Muscle layer of colon (tissue), 2 donors: ENCODE measurements around the gene RAD18.

ENCODE experiments used
- H3K27ac ChIP-seq: one replicate; pipeline ENCODE4 v1.7.0; 2013; ENCODE audit warnings: low read depth, mild to moderate bottlenecking, low read length, moderate library complexity
- H3K27me3 ChIP-seq, 2 donors: one replicate each; pipeline ENCODE4 v1.7.0; 2013; ENCODE audit warnings: low read length in 2 of 2, mild to moderate bottlenecking in 2 of 2; ENCODE audit not compliant: insufficient read depth in 2 of 2, control insufficient read depth in 1 of 2
- H3K36me3 ChIP-seq: one replicate; pipeline ENCODE4 v1.7.0; 2013; ENCODE audit warnings: mild to moderate bottlenecking, low read length; ENCODE audit not compliant: insufficient read depth
- H3K4me1 ChIP-seq: one replicate; pipeline ENCODE4 v1.7.0; 2013; ENCODE audit warnings: mild to moderate bottlenecking, low read length; ENCODE audit not compliant: insufficient read depth
- H3K4me3 ChIP-seq, 2 donors: one replicate each; pipeline ENCODE4 v1.7.0; 2013; ENCODE audit warnings: low read length in 2 of 2, low read depth in 1 of 2, mild to moderate bottlenecking in 1 of 2, moderate library complexity in 1 of 2
- H3K9ac ChIP-seq: one replicate; pipeline ENCODE4 v1.7.0; 2013; ENCODE audit warnings: low read length
- H3K9me3 ChIP-seq: one replicate; pipeline ENCODE4 v1.7.0; 2013; ENCODE audit warnings: mild to moderate bottlenecking, low read length
- donor health status: abdominal sarcoma.
- donor health status: Adenocarcinoma of cecum.

The RAD18 gene

GRCh38 chr3:8975081-8976020 lies 12.1 kb upstream of the RAD18 start:
- H3K27ac ChIP-seq: no peak overlapping the region
- H3K4me3 ChIP-seq: no peak overlapping the region
- no peaks in the 10 kb centered on the region for H3K4me1 ChIP-seq
- H3K36me3 ChIP-seq: no peaks in the 10 kb centered on the region
- peaks cover 0 to 7% of the 10 kb centered on the region in 2 donors for H3K27me3 ChIP-seq
- no peaks in the 10 kb centered on the region for H3K9me3 ChIP-seq
- no peak overlapping the region for H3K9ac ChIP-seq

GRCh38 chr3:8974458-8974857 lies 11.2 kb upstream of the RAD18 start:
- no peaks in the 10 kb centered on the region for H3K9me3 ChIP-seq

GRCh38 chr3:8972639-8973038 lies 9.4 kb upstream of the RAD18 start:
- Histone ChIP-seq H3K4me3 (no peak overlapping the region), H3K36me3 (no peaks in the 10 kb centered on the region), H3K27ac (no peak overlapping the region), H3K9me3 (no peaks in the 10 kb centered on the region), H3K4me1 (no peaks in the 10 kb centered on the region), H3K27me3 (peaks cover 0 to 7% of the 10 kb centered on the region in 2 donors), H3K9ac (no peak overlapping the region)

More at GRCh38 chr3:8974458-8974857, 11.2 kb upstream of the RAD18 start:
- Histone ChIP-seq H3K9ac (no peak overlapping the region), H3K27ac (no peak overlapping the region), H3K27me3 (peaks cover 0 to 7% of the 10 kb centered on the region in 2 donors), H3K36me3 (no peaks in the 10 kb centered on the region), H3K4me1 (no peaks in the 10 kb centered on the region), H3K4me3 (no peak overlapping the region)

- no peak overlapping the region for H3K4me3 ChIP-seq
- H3K36me3 ChIP-seq: no peaks in the 10 kb centered on the region
- no peak overlapping the region for H3K27ac ChIP-seq
- H3K9ac ChIP-seq: no peak overlapping the region
- no peaks in the 10 kb centered on the region for H3K27me3 ChIP-seq
- no peaks in the 10 kb centered on the region for H3K9me3 ChIP-seq
- no peaks in the 10 kb centered on the region for H3K4me1 ChIP-seq
These were observed 7.8 kb upstream of the RAD18 start for GRCh38 chr3:8970971-8971589.

GRCh38 chr3:8969241-8969640 lies 6.0 kb upstream of the RAD18 start:
- Histone ChIP-seq H3K9ac (no peak overlapping the region), H3K27ac (no peak overlapping the region), H3K4me3 (no peak overlapping the region), H3K36me3 (no peaks in the 10 kb centered on the region), H3K9me3 (no peaks in the 10 kb centered on the region), H3K4me1 (no peaks in the 10 kb centered on the region), H3K27me3 (no peaks in the 10 kb centered on the region)

- Histone ChIP-seq H3K36me3 (no peaks in the 10 kb centered on the region), H3K9me3 (no peaks in the 10 kb centered on the region), H3K9ac (no peak overlapping the region), H3K4me1 (peaks cover 4% of the 10 kb centered on the region), H3K4me3 (no peak overlapping the region), H3K27me3 (no peaks in the 10 kb centered on the region), H3K27ac (no peak overlapping the region)
These were observed 5.2 kb upstream of the RAD18 start for GRCh38 chr3:8968375-8968882.

- Histone ChIP-seq H3K27me3 (no peaks in the 10 kb centered on the region), H3K27ac (no peak overlapping the region), H3K36me3 (no peaks in the 10 kb centered on the region), H3K9ac (no peak overlapping the region), H3K9me3 (no peaks in the 10 kb centered on the region), H3K4me3 (no peak overlapping the region), H3K4me1 (peaks cover 8% of the 10 kb centered on the region)
These were observed 4.3 kb upstream of the RAD18 start for GRCh38 chr3:8967553-8967952.

- H3K4me1 ChIP-seq: peaks cover 13% of the 10 kb centered on the region
- H3K27me3 ChIP-seq: no peaks in the 10 kb centered on the region
- H3K9me3 ChIP-seq: no peaks in the 10 kb centered on the region
- no peak overlapping the region for H3K27ac ChIP-seq
- H3K36me3 ChIP-seq: no peaks in the 10 kb centered on the region
- no peak overlapping the region for H3K4me3 ChIP-seq
- no peak overlapping the region for H3K9ac ChIP-seq
These were observed 3.6 kb upstream of the RAD18 start for GRCh38 chr3:8966820-8967348.

- Histone ChIP-seq H3K4me3 (no peak overlapping the region), H3K27me3 (no peaks in the 10 kb centered on the region), H3K27ac (no peak overlapping the region), H3K4me1 (peaks cover 13% of the 10 kb centered on the region), H3K9me3 (no peaks in the 10 kb centered on the region), H3K9ac (no peak overlapping the region), H3K36me3 (no peaks in the 10 kb centered on the region)
These were observed 3.0 kb upstream of the RAD18 start for GRCh38 chr3:8966150-8966819.

- H3K9ac ChIP-seq: no peak overlapping the region
- H3K4me1 ChIP-seq: peaks cover 13% of the 10 kb centered on the region
- no peak overlapping the region for H3K4me3 ChIP-seq
- no peak overlapping the region for H3K27ac ChIP-seq
- no peaks in the 10 kb centered on the region for H3K9me3 ChIP-seq
- H3K27me3 ChIP-seq: no peaks in the 10 kb centered on the region
- H3K36me3 ChIP-seq: no peaks in the 10 kb centered on the region
These were observed 1.4 kb upstream of the RAD18 start for GRCh38 chr3:8964436-8965370.
